HS-5 (cell line): ENCODE results near the gene KIF6.
A peak's percentile ranks its signal among the peaks of the same experiment; 100 is the strongest.
"Not testable (repeated sequence)": the region's sequence is repeated elsewhere in the genome, so short reads cannot be mapped to it uniquely, and the experiment has no call there.

Experiments
- DNase-seq: peaks from one replicate; pipeline ENCODE4 v3.0.0-alpha.2; 2012; ENCODE audit warnings: low read depth

Gene KIF6

DNA sequence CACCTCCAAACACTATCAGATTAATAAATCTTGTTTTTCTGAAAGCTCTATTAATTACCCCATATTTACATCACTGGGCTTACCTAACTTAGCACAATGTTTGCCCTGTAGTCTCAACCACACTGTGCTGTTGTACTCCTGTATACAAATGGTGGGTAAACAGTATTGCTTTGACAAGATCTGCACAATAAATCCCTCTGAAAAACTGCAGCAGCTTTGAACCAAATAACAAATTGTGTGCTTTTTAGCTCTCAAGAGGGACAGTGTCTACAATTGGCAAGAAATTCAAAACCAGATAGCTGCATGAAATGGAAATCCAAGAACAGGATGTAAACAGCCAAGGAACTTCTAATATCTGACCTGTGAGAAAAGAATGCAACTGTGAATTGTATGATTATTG is 10.4 kb downstream of the KIF6 start:
- no peak for DNase-seq

DNA sequence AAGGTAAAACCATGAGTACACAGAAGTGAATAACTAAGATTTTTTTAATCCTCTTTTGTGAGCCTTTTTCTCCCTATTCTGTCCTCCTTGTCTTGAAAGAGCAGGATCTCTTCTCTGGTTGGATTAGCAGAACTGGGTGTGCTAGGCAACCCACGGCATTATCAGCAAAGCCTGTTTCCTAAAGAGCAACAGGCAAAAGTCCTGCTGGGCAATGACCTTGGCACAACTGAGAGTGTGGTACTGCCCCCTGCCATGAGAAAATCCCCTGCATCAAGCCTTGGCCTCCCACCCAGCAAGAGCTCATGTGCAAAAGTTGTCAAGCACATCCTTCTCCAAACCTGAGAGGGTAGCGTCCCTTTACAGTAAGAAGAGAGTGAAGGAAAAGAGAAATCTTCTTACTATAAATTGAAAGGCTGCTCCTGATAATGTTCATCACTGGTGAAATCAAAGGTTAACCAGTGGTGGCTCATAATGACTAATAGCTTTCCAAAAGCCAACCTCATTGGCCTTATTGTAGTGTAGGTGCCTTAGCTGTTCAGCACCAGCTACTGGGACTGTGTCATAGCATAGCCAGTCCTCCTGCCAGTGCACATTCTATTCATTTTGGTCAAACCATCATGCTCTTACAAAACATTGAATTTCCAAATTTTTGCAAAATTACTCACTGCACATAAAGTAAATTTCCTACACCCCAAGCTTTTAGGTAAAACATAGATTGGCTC is 17.1 kb downstream of the KIF6 start:
- DNase-seq, result peak; percentile 65

DNA sequence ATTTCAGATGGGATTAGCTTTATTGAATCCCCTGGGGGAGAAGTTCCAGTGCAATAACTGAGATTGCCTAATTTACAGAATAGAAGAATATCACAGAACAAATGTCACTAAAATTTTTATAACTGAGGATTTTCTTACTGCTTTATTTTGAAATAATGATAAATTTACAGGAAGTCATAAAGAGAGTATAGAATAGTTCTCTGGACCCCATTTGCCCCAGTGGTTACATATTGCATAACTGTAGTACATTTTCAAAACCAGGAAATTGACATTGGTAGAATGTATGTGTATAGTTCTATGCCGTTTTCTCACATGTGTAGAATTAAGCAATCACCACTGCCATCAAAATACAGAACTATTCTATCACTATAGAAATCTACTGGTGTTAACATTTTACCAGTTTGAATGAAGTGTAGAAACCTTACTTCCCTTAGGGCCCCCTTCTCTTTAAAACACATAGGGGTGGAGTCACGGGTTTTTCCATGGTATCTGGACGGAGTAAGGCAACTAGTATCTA is 18.3 kb downstream of the KIF6 start:
- DNase-seq, result no peak

- DNase-seq, result no peak
These were observed 22.9 kb downstream of the KIF6 start for GRCh38 chr6:39702265-39702664.

DNA sequence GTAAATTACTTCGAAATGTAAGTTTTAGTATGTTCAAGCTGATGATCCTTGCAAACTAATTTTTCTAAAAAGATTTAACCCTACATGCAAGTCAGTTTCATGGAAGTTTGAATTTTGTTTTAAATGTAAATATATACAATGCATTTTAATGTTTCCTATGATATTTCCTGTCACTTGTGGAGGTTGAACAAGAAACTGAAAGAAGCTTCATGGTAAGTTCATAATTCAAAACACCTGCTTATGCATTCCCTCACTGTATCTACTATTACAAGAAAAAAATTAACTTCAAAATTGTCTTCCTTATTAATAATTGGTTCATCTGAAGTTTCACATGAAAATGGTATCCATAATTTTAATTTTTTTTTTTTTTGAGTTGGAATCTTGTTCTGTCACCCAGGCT is 24.8 kb downstream of the KIF6 start:
- DNase-seq, result no peak

DNA sequence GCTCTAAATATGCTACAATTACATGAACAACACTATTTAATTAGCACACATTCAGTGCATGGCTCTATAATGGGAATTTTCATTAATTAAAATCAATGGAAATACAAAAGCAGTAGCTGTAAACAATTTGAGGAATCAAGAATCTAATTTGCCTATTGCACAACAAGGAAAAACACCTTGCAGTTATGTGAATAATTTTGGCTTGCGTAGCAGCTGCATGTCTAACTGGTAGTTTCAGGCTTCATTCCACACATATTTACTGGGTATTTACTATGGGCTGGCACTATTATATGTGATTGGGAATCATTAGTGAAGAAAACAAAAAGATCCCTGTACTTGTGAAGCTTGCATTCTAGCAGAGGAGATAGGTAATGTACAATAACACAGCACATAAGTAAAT is 26.4 kb downstream of the KIF6 start:
- no peak for DNase-seq

DNA sequence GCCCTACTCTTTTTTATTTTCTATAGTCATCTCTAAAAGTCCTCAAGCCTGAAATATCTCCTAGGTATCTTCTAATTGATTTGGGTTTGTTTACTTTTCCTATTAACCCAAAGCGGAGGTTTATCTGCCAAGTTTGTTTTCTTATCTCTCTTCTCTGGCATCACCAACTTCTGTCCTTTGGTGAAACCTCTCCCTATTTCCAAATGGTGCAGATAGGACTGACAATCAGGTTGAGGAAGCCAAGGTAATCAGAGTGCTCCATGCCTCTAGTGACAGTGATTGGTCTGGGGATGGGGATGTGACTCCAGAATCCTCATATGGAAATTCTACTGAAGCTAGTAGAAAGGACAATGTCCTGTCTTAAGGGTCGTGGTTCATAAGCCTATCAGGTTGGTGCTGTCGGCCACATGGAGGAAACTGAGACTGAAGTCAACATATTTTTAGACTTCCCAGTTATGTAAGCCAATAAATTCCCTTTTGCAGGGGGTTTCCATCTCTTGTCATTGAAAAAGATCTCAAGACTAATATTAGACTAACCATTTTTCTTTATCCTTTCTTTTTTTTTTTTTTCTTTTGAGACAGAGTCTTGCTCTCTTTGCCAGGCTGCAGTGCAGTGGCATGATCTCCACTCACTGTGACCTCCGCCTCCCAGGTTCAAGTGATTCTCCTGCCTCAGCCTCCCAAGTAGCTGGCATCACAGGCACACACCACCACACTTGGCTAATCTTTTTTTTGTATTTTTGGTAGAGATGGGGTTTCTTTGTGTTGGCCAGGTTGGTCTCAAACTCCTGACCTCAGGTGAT is 28.0 kb downstream of the KIF6 start:
- no peak for DNase-seq

DNA sequence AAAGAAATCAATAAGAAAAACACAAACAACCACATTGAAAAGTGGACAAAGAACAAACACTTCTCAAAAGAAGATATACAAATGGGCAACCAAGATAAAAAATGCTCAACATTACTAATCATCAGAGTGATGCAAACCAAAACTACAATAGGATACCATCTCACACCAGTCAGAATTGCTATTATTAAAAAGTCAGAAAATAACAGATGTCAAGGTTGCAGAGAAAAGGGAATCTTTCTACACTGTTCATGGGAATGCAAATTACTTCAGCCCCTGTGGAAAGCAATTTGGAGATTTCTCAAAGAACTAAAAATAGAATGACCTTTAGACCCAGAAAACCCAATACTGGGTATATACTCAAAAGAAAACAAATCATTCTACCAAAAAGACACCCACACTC is 29.8 kb downstream of the KIF6 start:
- DNase-seq, result no peak

- DNase-seq, result no peak
These were observed 32.0 kb downstream of the KIF6 start for GRCh38 chr6:39693206-39693605.

- DNase-seq, result peak; percentile 76
These were observed 36.7 kb downstream of the KIF6 start for GRCh38 chr6:39688494-39688893.

DNA sequence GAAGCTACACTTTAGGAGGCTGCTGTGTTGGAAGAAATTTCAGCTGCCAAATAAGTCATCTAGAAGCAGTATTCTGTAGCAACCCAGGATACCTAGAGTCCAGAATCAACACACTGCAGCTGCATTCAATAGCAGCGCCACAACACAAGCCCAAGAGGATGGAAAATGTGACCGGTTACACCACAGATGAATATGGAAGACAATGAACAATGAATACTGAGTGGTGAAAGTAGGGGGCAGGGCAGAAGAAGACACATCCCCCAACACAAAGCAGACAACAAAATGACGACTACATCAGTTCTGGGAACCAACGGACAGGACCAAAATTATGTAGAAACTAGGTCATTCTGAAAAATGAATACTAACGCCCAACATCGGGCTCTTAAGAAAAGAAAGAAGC is 38.2 kb downstream of the KIF6 start:
- DNase-seq, result no peak

GRCh38 chr6:39685938-39686337 is 39.3 kb downstream of the KIF6 start:
- DNase-seq, result no peak

- DNase-seq, result no peak
These were observed 39.8 kb downstream of the KIF6 start for GRCh38 chr6:39685489-39685826.

GRCh38 chr6:39684790-39685488 is 40.3 kb downstream of the KIF6 start:
- DNase-seq, result no peak

DNA sequence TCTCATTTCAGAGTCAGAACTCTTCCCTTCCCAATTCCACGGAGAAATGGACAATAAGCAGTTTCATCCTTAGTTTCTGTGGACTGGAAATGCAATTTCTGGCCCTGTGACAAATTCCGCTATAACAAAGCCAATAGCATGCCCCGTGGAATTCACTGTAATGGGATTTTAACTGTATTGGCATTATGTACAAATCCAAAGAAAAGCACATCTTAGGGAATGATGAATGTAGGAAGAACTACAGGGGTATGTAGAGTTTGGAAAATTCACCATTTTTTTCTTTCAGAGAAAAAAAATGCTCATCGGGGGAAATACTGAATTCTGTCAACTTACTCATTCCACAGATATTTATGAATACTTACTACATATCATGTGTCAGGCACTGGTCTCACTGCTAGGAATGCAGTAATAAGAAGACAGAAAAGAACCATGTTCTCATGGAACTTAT is 43.5 kb downstream of the KIF6 start:
- DNase-seq, result no peak

DNA sequence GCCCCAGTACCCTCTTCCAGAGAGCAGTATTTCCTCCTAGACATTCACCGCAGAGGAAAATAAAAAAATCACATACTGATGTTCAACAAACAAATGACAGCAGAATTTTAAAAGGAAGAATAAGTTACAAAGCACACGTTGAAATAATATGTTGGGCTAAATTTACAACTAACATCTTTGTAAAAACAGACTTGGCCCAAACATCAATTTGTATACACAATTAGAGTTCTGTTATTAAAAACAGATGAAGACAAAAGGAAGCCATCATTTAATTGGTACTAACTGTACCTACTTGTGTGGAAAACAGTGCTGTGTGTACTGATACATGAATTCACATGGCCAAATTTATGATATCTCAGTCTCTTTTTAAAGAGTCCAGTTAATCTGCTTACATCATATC is 46.3 kb downstream of the KIF6 start:
- DNase-seq, result no peak

- DNase-seq, result not testable (repeated sequence)
These were observed 47.9 kb downstream of the KIF6 start for GRCh38 chr6:39677318-39677717.

GRCh38 chr6:39670519-39670918 is 54.7 kb downstream of the KIF6 start:
- no peak for DNase-seq

GRCh38 chr6:39669973-39670342 is 55.2 kb downstream of the KIF6 start:
- no peak for DNase-seq

DNA sequence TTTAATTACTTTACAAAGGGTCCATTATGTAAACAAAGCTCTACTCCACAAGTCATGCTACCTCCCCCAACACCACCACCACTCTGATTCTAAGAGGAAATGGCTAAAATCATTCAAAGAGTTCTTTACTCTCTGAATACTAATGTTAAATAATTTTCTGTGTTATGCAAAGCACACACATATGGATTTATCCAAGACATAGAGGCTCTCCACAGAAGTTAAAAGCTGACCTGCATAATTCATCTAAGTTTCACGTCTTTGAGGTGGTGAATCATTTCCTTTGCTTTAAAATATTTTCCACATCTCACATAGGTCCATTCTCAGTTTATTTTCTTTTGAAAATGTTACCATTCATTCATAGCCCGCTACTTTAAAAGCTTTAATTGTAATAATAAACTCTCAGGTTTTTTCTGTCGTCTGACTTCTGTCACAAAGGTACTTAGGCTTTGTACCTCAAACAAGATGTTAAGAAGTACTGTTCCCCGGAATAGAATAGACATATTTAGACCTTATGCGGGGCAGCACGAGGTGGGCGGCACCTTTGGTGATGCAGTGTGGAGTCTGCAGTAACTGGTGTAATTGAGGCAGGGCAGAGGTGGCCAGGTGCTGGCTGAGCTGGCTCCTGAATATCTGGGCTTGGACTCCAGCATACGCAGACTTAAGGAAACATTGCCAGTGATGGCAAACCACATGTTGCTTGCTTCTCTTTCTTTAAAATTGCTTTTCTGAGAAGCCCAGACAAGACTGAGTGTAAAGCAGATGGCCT is 55.8 kb downstream of the KIF6 start:
- DNase-seq, result no peak

DNA sequence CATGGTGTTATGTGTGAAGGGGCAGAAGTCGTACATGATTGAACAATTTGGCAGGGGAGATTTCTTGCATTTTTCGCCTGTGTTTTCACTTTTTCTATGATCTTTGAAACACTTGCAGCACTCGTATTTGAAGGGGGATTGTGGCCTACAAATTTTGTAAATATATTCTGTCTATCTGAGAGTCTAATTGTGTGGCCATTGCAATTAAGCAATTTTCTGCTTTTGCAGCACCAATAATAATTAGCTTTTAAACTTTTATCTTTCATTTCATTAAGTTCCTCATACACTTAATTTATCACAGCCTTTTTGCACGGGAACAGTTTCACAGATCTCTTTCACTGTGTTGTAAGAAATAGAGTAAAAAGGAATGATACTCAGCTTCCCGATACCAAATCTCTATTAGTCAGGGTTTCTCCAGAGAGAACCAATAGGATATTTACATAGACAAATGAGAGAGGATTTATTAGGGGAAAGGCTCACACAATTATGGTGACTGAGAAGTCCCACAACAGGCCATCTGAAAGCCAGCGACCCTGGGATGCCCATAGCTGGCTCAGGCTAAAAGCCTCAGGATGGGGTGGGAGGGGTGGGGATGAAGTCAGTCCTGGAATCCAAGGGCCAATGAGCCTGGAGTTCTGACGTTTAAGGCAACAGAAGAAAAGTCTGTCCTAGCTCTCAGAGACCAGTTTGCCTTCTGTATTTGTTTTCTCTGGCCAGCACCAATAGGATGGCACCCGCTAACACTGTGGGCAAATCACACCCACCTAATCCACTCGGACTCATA is 58.3 kb downstream of the KIF6 start:
- DNase-seq, result no peak
